WTC11 (cell line): ENCODE data around the gene WSCD1.

Experiments
- CTCF ChIP-seq: fragments of 200-600 bp; IDR thresholded peaks from 2 replicates; pipeline ENCODE4 v1.8.0; 2022; ENCODE audit warnings: antibody characterized with exemption
- FOXP1 ChIP-seq: sonication (generic); formaldehyde crosslinking; IDR thresholded peaks from 2 replicates; pipeline ENCODE4 v1.8.0; 2022; ENCODE audit warnings: missing genetic modification reagents, mild to moderate bottlenecking, moderate library complexity, borderline replicate concordance
- NR3C1 ChIP-seq: sonication (generic); formaldehyde crosslinking; conservative IDR thresholded peaks from 2 replicates; pipeline ENCODE4 v1.8.1; 2023; ENCODE audit warnings: low read depth, mild to moderate bottlenecking, missing genetic modification reagents
- ZNF281 ChIP-seq: sonication (generic); formaldehyde crosslinking; IDR thresholded peaks from 2 replicates; pipeline ENCODE4 v1.8.0; 2023; ENCODE audit warnings: mild to moderate bottlenecking, missing genetic modification reagents
- TF ChIP-seq, protein P1 (sequence below): sonication (generic); formaldehyde crosslinking; IDR thresholded peaks from 2 replicates; pipeline ENCODE4 v1.8.0; 2022; ENCODE audit warnings: mild to moderate bottlenecking, missing genetic modification reagents

- TF ChIP-seq CTCF (no peak), ZNF281 (CRISPR knock-in tag) (no peak), NR3C1 (CRISPR knock-in tag) (no peak), FOXP1 (CRISPR knock-in tag) (no peak)
- TF ChIP-seq, protein P1, sequence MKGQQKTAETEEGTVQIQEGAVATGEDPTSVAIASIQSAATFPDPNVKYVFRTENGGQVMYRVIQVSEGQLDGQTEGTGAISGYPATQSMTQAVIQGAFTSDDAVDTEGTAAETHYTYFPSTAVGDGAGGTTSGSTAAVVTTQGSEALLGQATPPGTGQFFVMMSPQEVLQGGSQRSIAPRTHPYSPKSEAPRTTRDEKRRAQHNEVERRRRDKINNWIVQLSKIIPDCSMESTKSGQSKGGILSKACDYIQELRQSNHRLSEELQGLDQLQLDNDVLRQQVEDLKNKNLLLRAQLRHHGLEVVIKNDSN (CRISPR knock-in tag): no peak
Observed at GRCh38 chr17:6166492-6167179, 96.5 kb downstream of the WSCD1 start.
